ENCODE measurements around the gene RNU1-3.
"Not testable (repeated sequence)": the region's sequence is repeated elsewhere in the genome, so short reads cannot be mapped to it uniquely, and the experiment has no call there.

RNU1-3 gene

GRCh38 chr1:16649960-16650359, 16.8 kb downstream of the RNU1-3 start:
- not testable (repeated sequence) for DNase-seq

GRCh38 chr1:16649390-16649789, 17.4 kb downstream of the RNU1-3 start:
- DNase-seq: peak; percentile 1

GRCh38 chr1:16648756-16649155, 18.0 kb downstream of the RNU1-3 start:
- DNase-seq: peak; percentile 0

- peak; percentile 4 for DNase-seq
Observed at GRCh38 chr1:16648250-16648649, 18.5 kb downstream of the RNU1-3 start.

- DNase-seq: peak; percentile 58
Observed at GRCh38 chr1:16647179-16648176, 19.3 kb downstream of the RNU1-3 start.

- not testable (repeated sequence) for DNase-seq
Observed at GRCh38 chr1:16646716-16647115, 20.0 kb downstream of the RNU1-3 start.

GRCh38 chr1:16646061-16646664, 20.6 kb downstream of the RNU1-3 start:
- DNase-seq: peak; percentile 7

- peak; percentile 10 for DNase-seq
Observed at GRCh38 chr1:16645271-16646060, 21.3 kb downstream of the RNU1-3 start.

GRCh38 chr1:16644482-16645270, 22.1 kb downstream of the RNU1-3 start:
- DNase-seq: peak; percentile 100

GRCh38 chr1:16644193-16644481, 22.6 kb downstream of the RNU1-3 start:
- DNase-seq: no peak

- peak; percentile 12 for DNase-seq
Observed at GRCh38 chr1:16643476-16644192, 23.1 kb downstream of the RNU1-3 start.

GRCh38 chr1:16643001-16643411, 23.7 kb downstream of the RNU1-3 start:
- peak; percentile 3 for DNase-seq

- peak; percentile 2 for DNase-seq
Observed at GRCh38 chr1:16642025-16642966, 24.5 kb downstream of the RNU1-3 start.

- not testable (repeated sequence) for DNase-seq
Observed at GRCh38 chr1:16641159-16641975, 25.4 kb downstream of the RNU1-3 start.

GRCh38 chr1:16639091-16640031, 27.4 kb downstream of the RNU1-3 start:
- not testable (repeated sequence) for DNase-seq

GRCh38 chr1:16637941-16638778, 28.6 kb downstream of the RNU1-3 start:
- DNase-seq: not testable (repeated sequence)

GRCh38 chr1:16636551-16637195, 30.1 kb downstream of the RNU1-3 start:
- DNase-seq: not testable (repeated sequence)
